ENCODE measurements around the gene CFC1B.
"Not testable (repeated sequence)": the region's sequence is repeated elsewhere in the genome, so short reads cannot be mapped to it uniquely, and the experiment has no call there.

Gene CFC1B

DNA sequence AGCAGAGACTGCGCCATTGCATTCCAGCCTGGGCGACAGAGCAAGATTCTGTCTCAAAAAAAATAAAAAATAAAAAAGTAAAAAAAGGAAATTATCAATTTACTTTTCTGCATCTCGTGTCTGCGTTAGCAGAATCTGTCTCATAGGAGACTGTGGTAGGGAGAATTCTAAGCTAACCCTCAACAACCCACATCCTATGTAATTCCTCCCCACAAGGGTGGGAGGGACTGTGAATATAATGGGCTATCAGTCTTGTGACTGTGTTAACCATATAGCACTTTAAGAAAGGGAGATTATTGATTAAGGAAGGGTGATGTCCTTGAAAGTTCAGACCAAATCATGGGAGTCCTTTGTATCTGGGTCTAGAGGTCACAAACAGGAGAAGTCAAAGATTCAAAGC, 45.1 kb downstream of the CFC1B start:
- not testable (repeated sequence) for DNase-seq

DNA sequence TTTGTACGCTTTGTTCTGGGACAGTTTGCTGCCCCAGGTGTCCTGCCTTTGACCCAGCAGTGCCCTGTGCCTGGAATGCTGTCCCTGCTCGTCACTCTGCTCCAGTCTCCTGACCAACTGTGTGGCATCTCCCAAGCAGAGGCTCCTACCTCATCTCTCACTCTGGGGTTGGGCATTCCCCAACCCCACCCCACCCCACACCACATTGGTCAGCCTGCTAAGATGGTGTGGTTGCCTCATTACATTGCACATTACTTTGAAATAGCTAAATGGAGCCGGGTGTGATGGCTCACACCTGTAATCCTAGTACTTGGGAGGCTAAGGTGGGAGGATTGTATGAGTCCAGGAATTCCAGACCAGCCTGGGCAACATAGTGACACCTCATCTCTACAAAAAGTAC, 50.9 kb downstream of the CFC1B start:
- DNase-seq: not testable (repeated sequence)

DNA sequence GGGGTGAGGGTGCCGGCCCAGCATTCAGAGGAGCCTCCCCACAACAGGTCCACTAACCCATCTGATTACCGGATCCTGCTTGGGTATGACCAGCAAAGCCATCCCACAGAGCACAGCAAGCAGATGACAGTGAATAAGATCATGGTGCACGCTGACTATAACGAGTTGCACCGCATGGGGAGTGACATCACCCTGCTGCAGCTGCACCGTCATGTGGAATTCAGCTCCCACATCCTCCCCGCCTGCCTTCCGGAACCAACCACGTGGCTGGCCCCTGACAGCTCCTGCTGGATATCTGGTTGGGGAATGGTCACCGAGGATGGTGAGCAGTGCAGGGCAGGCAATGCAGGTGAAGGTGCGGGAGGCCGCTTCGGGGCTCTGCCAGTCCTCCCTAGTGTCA, 53.2 kb downstream of the CFC1B start:
- DNase-seq: not testable (repeated sequence)

GRCh38 chr2:130576209-130576784, 55.3 kb downstream of the CFC1B start:
- not testable (repeated sequence) for DNase-seq

DNA sequence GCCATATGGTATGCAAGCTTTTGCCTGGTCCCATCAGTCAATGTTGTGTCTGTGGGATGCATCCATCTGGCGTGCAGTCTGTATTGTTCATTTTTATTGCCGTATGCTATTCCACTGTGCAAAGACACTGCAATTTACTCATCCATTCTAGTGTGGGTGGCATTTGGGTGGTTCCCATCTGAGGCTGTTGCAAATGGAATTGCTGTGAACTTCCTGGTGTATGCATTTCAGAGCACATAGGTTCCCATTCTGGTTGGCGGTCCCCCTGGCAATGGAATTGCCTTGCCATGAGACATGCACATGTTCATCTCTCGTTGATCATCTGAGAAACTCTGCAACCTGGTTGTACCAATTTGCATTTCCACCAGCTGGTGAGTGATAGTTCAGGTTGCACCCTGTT, 56.5 kb downstream of the CFC1B start:
- not testable (repeated sequence) for DNase-seq
